Neuron (in vitro differentiated cells): ENCODE measurements around the gene KLHL25.

Experiments
- H2AFZ ChIP-seq: one replicate; pipeline ENCODE4 v1.6.1; 2013; ENCODE audit warnings: low read depth, mild to moderate bottlenecking, inconsistent platforms, low read length, moderate library complexity
- H3K27me3 ChIP-seq: one replicate; pipeline ENCODE4 v1.6.1; 2013; ENCODE audit warnings: low read length; ENCODE audit not compliant: insufficient read depth
- H3K36me3 ChIP-seq: one replicate; pipeline ENCODE4 v1.6.1; 2013; ENCODE audit warnings: low read length; ENCODE audit not compliant: insufficient read depth
- H3K4me1 ChIP-seq: one replicate; pipeline ENCODE4 v1.6.1; 2013; ENCODE audit warnings: low read length; ENCODE audit not compliant: insufficient read depth
- H3K4me3 ChIP-seq: 2 replicates; pipeline ENCODE4 v1.5.1; 2013; ENCODE audit warnings: mild to moderate bottlenecking, low read length, moderate library complexity
- H3K9me3 ChIP-seq: one replicate; pipeline ENCODE4 v1.6.1; 2013; ENCODE audit warnings: low read length

Gene KLHL25

GRCh38 chr15:85778107-85778776 is 16.5 kb downstream of the KLHL25 start:
- no peak overlapping the region for H2AFZ ChIP-seq
- H3K4me3 ChIP-seq, result no peak overlapping the region
- no peaks in the 10 kb centered on the region for H3K27me3 ChIP-seq
- peaks cover 11% of the 10 kb centered on the region for H3K9me3 ChIP-seq
- no peaks in the 10 kb centered on the region for H3K4me1 ChIP-seq
- peaks cover 4% of the 10 kb centered on the region for H3K36me3 ChIP-seq

- Histone ChIP-seq H3K9me3 (peaks cover 11% of the 10 kb centered on the region), H3K36me3 (peaks cover under 1% of the 10 kb centered on the region), H3K4me3 (no peak overlapping the region), H2AFZ (no peak overlapping the region), H3K4me1 (no peaks in the 10 kb centered on the region), H3K27me3 (no peaks in the 10 kb centered on the region)
Observed at GRCh38 chr15:85777250-85778106, 17.2 kb downstream of the KLHL25 start.

DNA sequence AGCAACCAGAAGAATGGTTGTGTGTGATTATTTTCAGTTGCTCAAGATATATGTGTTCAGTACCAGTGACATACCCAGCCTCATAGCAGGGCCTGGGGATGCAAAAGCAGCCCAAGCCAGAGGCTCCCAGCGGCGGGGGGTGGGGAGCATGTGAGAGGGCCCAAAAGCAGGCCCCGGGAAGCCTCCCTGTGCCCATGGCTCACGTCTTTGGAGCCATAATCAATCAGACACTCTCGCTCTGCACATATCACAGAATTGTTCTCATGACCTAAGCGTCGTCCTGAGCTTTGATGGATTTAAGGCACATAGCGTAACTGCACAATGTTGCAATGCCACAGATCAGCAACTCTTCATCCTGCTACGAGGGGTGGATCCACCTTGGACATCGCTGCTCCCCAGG is 20.8 kb downstream of the KLHL25 start:
- Histone ChIP-seq H2AFZ (no peak overlapping the region), H3K27me3 (no peaks in the 10 kb centered on the region), H3K4me3 (no peak overlapping the region), H3K4me1 (no peaks in the 10 kb centered on the region), H3K36me3 (peaks cover 18% of the 10 kb centered on the region), H3K9me3 (peaks cover 31% of the 10 kb centered on the region)

- H3K4me1 ChIP-seq, result no peaks in the 10 kb centered on the region
Observed at GRCh38 chr15:85773249-85773648, 21.5 kb downstream of the KLHL25 start.

GRCh38 chr15:85772668-85773067 is 22.1 kb downstream of the KLHL25 start:
- no peak overlapping the region for H2AFZ ChIP-seq
- H3K36me3 ChIP-seq, result peaks cover 31% of the 10 kb centered on the region
- H3K4me3 ChIP-seq, result no peak overlapping the region
- H3K4me1 ChIP-seq, result no peaks in the 10 kb centered on the region
- no peaks in the 10 kb centered on the region for H3K27me3 ChIP-seq
- H3K9me3 ChIP-seq, result peaks cover 42% of the 10 kb centered on the region

More at GRCh38 chr15:85773249-85773648, 21.5 kb downstream of the KLHL25 start:
- H3K9me3 ChIP-seq, result peaks cover 38% of the 10 kb centered on the region
- no peak overlapping the region for H2AFZ ChIP-seq
- peaks cover 25% of the 10 kb centered on the region for H3K36me3 ChIP-seq
- H3K27me3 ChIP-seq, result no peaks in the 10 kb centered on the region
- no peak overlapping the region for H3K4me3 ChIP-seq

GRCh38 chr15:85771781-85772445 is 22.8 kb downstream of the KLHL25 start:
- H3K36me3 ChIP-seq, result peaks cover 35% of the 10 kb centered on the region
- no peak overlapping the region for H3K4me3 ChIP-seq
- H3K9me3 ChIP-seq, result peaks cover 42% of the 10 kb centered on the region
- no peaks in the 10 kb centered on the region for H3K27me3 ChIP-seq
- no peak overlapping the region for H2AFZ ChIP-seq
- H3K4me1 ChIP-seq, result no peaks in the 10 kb centered on the region

DNA sequence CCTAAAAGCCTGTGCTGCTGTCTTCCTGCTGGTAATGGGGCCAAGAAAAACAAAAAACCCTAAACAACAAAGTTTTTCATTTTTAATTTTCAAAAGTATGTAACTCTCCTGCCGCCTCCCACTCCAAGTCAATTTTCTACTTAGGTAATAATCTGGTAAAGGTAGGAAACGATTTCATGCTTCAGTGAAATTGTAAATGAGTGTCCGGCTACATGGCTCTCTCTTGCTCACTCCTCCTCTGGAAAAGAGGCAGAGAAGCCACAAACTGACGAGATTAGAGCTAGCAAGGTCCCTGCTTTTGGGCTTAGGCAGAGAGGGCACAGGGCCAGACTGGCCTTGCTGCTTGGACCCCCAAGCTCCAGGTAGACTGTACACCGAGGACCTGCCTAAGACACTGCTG is 23.5 kb downstream of the KLHL25 start:
- Histone ChIP-seq H3K4me1 (no peaks in the 10 kb centered on the region), H3K9me3 (peaks cover 42% of the 10 kb centered on the region), H3K27me3 (no peaks in the 10 kb centered on the region), H3K36me3 (peaks cover 35% of the 10 kb centered on the region), H2AFZ (no peak overlapping the region), H3K4me3 (no peak overlapping the region)

GRCh38 chr15:85770096-85771041 is 24.4 kb downstream of the KLHL25 start:
- no peaks in the 10 kb centered on the region for H3K27me3 ChIP-seq
- H2AFZ ChIP-seq, result no peak overlapping the region
- no peaks in the 10 kb centered on the region for H3K4me1 ChIP-seq
- no peak overlapping the region for H3K4me3 ChIP-seq
- peaks cover 39% of the 10 kb centered on the region for H3K9me3 ChIP-seq
- H3K36me3 ChIP-seq, result peaks cover 35% of the 10 kb centered on the region

DNA sequence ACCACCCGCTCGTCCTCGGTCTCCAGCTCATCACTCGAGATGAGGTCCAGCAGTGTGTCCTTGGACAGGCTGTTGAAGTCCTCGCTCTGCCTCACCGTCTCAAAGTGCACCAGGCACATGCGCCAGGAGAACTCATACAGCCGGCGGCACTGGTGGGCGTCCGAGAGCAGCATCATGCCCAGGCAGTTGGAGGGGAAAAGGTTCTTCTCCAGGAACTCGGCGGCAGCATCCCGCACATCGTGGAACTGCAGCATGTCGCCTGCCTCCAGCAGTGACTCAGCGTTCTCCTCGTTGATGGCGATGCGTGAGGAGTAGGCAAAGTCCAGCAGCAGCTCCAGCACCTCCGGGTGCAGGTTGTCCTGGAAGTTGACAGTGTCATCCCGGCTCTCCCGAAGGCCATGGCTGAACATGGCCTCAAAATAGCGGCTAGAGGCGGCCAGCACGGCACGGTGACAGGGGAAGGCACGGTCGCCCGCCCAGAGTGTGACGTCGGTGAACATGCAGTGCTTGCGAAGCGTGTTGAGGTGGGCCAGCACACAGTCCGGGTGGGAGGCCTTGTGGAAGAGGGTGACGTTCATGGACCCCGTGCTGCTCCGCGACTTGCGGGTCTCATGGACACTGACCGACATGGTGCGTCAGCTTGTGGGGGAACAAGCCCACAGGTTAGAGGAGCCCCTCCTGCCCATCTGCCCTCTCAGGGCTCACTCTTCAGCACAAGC is 25.4 kb downstream of the KLHL25 start:
- peaks cover 35% of the 10 kb centered on the region for H3K9me3 ChIP-seq

DNA sequence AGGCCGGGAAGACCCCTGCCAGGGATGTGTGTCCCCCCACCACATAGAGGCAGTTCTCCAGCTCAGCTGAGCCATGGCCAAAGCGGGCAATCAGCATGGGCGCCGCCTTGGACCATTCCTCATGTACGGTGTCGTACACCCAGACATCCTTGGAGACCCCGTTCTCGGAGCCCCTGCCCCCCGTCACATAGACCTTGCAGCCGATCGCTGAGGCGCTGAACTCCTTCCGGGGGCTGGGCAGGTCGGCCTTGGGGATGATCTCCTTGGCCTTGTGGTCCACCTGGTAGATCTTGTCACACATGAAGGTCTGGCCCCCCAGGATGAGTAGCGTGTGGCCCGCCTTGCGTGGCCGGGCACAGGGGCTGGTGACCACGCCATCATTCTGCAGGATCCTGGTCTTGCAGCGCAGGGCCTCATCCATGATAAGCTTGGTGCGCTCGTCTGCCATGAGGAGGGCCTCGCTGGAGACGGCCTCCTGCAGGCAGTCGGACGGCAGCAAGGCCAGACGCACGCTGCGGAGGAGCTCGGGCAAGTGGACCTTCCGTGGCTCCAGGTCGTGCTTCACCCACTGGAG is 26.0 kb downstream of the KLHL25 start:
- H3K4me1 ChIP-seq, result no peaks in the 10 kb centered on the region

More for the DNA sequence above, 25.4 kb downstream of the KLHL25 start:
- H3K27me3 ChIP-seq, result no peaks in the 10 kb centered on the region
- peaks cover 35% of the 10 kb centered on the region for H3K36me3 ChIP-seq
- no peak overlapping the region for H3K4me3 ChIP-seq
- no peaks in the 10 kb centered on the region for H3K4me1 ChIP-seq
- no peak overlapping the region for H2AFZ ChIP-seq

DNA sequence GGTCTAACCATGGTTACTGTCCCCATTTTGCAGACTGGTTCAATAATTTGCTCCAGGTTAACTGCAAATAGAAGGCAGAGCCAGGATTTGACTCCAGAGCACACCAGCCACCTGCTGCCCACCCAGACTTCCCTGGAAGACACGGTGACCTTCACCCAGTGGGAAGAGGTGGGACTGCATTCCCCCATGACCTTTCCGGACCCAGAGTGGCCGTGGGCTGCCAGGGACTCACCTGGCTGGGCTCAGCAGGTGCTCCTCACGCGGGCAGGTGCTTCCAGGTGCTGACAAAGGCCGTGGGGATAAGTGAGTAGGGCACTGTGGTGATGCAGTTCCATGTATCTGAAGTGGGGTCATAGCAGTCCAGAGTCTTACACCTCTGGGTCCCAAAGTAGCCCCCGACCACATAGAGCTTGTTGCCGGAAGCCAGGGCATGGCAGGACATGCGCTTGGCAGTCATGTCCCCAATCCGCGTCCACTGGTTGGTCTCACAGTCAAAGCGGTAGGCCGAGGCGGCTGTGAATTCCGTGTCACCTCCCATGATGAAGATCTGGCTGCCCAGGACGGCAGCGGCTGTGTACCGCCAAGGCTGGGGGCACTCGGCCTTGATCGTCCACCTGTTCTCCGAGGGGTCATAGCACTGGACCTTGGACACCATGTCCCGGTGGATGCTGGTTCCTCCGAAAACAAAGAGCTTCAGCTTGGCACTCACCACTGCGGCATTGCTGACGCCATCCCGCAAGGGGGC is 26.8 kb downstream of the KLHL25 start:
- H2AFZ ChIP-seq, result no peak overlapping the region
- H3K36me3 ChIP-seq, result peaks cover 46% of the 10 kb centered on the region

More for the DNA sequence above, 26.0 kb downstream of the KLHL25 start:
- Histone ChIP-seq H3K9me3 (peaks cover 32% of the 10 kb centered on the region), H3K36me3 (peaks cover 39% of the 10 kb centered on the region), H2AFZ (no peak overlapping the region), H3K27me3 (no peaks in the 10 kb centered on the region), H3K4me3 (no peak overlapping the region)

More for the DNA sequence above, 26.8 kb downstream of the KLHL25 start:
- Histone ChIP-seq H3K9me3 (peaks cover 32% of the 10 kb centered on the region), H3K4me1 (no peaks in the 10 kb centered on the region), H3K27me3 (no peaks in the 10 kb centered on the region), H3K4me3 (no peak overlapping the region)
